ENCODE results near the gene HSPA1L. TPM values are rescaled to one million over a fixed set of nuclear protein-coding genes. Genes with fewer than 3 reads are reported as not detected.
A peak's percentile ranks its signal among the peaks of the same experiment; 100 is the strongest.

The HSPA1L gene
- total RNA-seq, 2 donors from 2014 or later = 1.1 to 1.2 TPM

DNA sequence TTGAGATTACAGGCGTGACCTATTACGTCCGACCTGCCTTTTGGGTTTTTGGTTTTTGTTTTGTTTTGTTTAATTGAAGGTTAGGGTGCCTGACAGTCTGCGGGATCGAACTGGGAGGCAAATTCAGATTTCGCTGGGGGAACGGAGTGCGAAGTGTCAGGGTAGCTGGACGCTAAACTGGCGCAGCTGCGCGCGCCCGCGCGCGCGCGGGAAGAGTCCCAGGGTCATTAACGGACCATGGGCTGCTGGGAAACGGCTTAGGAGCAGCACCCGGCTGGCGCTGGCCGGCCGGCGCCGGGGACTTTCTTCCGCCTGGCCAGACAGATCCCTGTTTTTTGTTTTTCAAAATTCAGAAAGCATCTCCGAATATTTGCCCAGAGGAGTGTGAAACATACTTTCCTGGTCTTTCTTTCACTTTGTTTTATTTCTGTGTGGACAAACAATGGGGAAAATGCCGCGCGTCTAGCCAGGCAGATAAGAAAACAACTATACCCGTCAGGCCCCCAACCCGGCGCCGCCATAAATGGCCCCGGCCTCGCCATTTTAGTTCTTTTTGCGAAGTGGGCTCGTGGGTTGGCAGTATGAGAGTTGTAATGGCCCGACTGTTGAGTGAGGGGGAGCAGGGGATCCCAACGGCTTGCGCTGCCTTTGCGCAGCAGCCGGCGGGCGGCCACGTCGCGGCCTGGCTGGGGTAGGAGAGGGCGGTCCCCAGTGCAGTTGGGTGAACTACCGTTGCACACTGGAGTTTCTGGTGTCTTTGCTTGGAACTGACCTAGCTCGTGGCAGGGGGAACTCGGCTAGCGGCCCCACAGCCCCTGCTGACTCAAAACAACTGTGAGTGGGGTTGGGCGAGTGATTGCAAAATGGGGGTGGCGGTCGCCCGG lies 19.5 kb upstream of the HSPA1L start:
- H3K4me3 ChIP-seq = peak overlapping the region; percentile 98
- H3K27ac ChIP-seq = peak overlapping the region; percentile 88 to 92
- H3K27me3 ChIP-seq (replicated peaks; ENCODE audit: insufficient read depth) = no peaks in the 10 kb centered on the region
- H3K9me3 ChIP-seq = no peaks in the 10 kb centered on the region
- H3K4me1 ChIP-seq (ENCODE audit: control insufficient read depth in 1 of 2, low read depth in 2 of 2) = peaks cover 44 to 57% of the 10 kb centered on the region in 2 donors
- TF ChIP-seq, protein P1, sequence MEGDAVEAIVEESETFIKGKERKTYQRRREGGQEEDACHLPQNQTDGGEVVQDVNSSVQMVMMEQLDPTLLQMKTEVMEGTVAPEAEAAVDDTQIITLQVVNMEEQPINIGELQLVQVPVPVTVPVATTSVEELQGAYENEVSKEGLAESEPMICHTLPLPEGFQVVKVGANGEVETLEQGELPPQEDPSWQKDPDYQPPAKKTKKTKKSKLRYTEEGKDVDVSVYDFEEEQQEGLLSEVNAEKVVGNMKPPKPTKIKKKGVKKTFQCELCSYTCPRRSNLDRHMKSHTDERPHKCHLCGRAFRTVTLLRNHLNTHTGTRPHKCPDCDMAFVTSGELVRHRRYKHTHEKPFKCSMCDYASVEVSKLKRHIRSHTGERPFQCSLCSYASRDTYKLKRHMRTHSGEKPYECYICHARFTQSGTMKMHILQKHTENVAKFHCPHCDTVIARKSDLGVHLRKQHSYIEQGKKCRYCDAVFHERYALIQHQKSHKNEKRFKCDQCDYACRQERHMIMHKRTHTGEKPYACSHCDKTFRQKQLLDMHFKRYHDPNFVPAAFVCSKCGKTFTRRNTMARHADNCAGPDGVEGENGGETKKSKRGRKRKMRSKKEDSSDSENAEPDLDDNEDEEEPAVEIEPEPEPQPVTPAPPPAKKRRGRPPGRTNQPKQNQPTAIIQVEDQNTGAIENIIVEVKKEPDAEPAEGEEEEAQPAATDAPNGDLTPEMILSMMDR (IDR thresholded peaks at IDR 0.05) = no peak
- ATAC-seq (ENCODE audit: insufficient number of reproducible peaks, low FRiP score, low read depth) (peak; percentile 51), DNase-seq (ENCODE audit: low spot score) (no peak)
- H3K36me3 ChIP-seq = peaks cover 26% of the 10 kb centered on the region

- H3K27me3 ChIP-seq (replicated peaks; ENCODE audit: insufficient read depth) = no peaks in the 10 kb centered on the region
- DNase-seq (ENCODE audit: low spot score) (no peak), ATAC-seq (ENCODE audit: insufficient number of reproducible peaks, low FRiP score, low read depth) (no peak)
- H3K36me3 ChIP-seq = no peaks in the 10 kb centered on the region
- H3K4me1 ChIP-seq (ENCODE audit: control insufficient read depth in 1 of 2, low read depth in 2 of 2) = peaks cover 25 to 38% of the 10 kb centered on the region in 2 donors
- H3K4me3 ChIP-seq = peak overlapping the region; percentile 91
- TF ChIP-seq, protein P1 (IDR thresholded peaks at IDR 0.05) = no peak
- H3K9me3 ChIP-seq = no peaks in the 10 kb centered on the region
- peak overlapping the region in 1 of 2 donors; percentile 76 for H3K27ac ChIP-seq
Measured at GRCh38 chr6:31831350-31832215, 16.5 kb upstream of the HSPA1L start.

GRCh38 chr6:31830886-31831335 lies 15.8 kb upstream of the HSPA1L start:
- ATAC-seq (ENCODE audit: insufficient number of reproducible peaks, low FRiP score, low read depth) = no peak
- peak overlapping the region; percentile 91 for H3K4me3 ChIP-seq
- no peaks in the 10 kb centered on the region for H3K36me3 ChIP-seq
- peaks cover 26 to 37% of the 10 kb centered on the region in 2 donors for H3K4me1 ChIP-seq (ENCODE audit: control insufficient read depth in 1 of 2, low read depth in 2 of 2)
- no peaks in the 10 kb centered on the region for H3K9me3 ChIP-seq
- no peaks in the 10 kb centered on the region for H3K27me3 ChIP-seq (replicated peaks; ENCODE audit: insufficient read depth)
- DNase-seq (ENCODE audit: low spot score) = no peak
- H3K27ac ChIP-seq = peak overlapping the region; percentile 58 to 76
- TF ChIP-seq, protein P1 (IDR thresholded peaks at IDR 0.05) = no peak

DNA sequence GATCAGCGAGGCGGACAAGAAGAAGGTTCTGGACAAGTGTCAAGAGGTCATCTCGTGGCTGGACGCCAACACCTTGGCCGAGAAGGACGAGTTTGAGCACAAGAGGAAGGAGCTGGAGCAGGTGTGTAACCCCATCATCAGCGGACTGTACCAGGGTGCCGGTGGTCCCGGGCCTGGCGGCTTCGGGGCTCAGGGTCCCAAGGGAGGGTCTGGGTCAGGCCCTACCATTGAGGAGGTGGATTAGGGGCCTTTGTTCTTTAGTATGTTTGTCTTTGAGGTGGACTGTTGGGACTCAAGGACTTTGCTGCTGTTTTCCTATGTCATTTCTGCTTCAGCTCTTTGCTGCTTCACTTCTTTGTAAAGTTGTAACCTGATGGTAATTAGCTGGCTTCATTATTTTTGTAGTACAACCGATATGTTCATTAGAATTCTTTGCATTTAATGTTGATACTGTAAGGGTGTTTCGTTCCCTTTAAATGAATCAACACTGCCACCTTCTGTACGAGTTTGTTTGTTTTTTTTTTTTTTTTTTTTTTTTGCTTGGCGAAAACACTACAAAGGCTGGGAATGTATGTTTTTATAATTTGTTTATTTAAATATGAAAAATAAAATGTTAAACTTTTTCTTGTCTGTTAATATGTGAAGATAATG lies 14.7 kb upstream of the HSPA1L start:
- peaks cover 21 to 38% of the 10 kb centered on the region in 2 donors for H3K4me1 ChIP-seq (ENCODE audit: control insufficient read depth in 1 of 2, low read depth in 2 of 2)
- ATAC-seq (ENCODE audit: insufficient number of reproducible peaks, low FRiP score, low read depth) = no peak
- H3K27me3 ChIP-seq (replicated peaks; ENCODE audit: insufficient read depth) = no peaks in the 10 kb centered on the region
- peak overlapping the region; percentile 43 to 76 for H3K27ac ChIP-seq
- TF ChIP-seq, protein P1 (IDR thresholded peaks at IDR 0.05) = no peak
- no peaks in the 10 kb centered on the region for H3K36me3 ChIP-seq
- H3K9me3 ChIP-seq = no peaks in the 10 kb centered on the region
- peak overlapping the region; percentile 91 for H3K4me3 ChIP-seq
- DNase-seq (ENCODE audit: low spot score) = no peak

Data from thoracic aorta (tissue), 2 donors.